Naive thymus-derived CD8-positive, alpha-beta T cell (primary cell): Measurements from ENCODE around the gene TIMM50. TPM values are rescaled to one million over a fixed set of nuclear protein-coding genes. Genes with fewer than 3 reads are reported as not detected.
"Not testable (repeated sequence)": the region's sequence is repeated elsewhere in the genome, so short reads cannot be mapped to it uniquely, and the experiment has no call there.

Source experiments
- ATAC-seq, 2 donors: fragments of 150-1000 bp; cut with Tn5 transposase in 1 of 2; sonication (Bioruptor Pico), chemical (Tn5 transposase) in 1 of 2; 1 replicate in 1 of 2; 2 replicates in 1 of 2; pipeline ENCODE4 v1.10.0; 2021; ENCODE audit warnings: mild to moderate bottlenecking in 2 of 2, moderate library complexity in 2 of 2
- POLR2A ChIA-PET: fragments of 350-600 bp; sonication (Branson Sonifier 250); formaldehyde crosslinking; loops from one replicate; lab custom pipeline; 2021; ENCODE audit warnings: antibody characterized with exemption; lab: Charles Lee
- DNase-seq, 10 donors: peaks; one replicate each; pipeline versions ENCODE4 v3.0.0 to v3.0.0-alpha.2; 2020 to 2022
- H3K27ac Mint-ChIP-seq, 10 donors: one replicate each; pipeline ENCODE4 v1.8.0; 2020 to 2022; ENCODE audit warnings: mild to moderate bottlenecking in 10 of 10, mixed read lengths in 10 of 10, moderate library complexity in 4 of 10, inconsistent platforms in 1 of 10
- H3K27me3 Mint-ChIP-seq, 5 donors: one replicate each; pipeline ENCODE4 v1.8.0; 2021 to 2022; ENCODE audit warnings: mixed read lengths in 5 of 5
- H3K36me3 Mint-ChIP-seq, 3 donors: one replicate each; pipeline ENCODE4 v1.8.0; 2020 to 2022; ENCODE audit warnings: mixed read lengths in 3 of 3, mild to moderate bottlenecking in 2 of 3, inconsistent platforms in 1 of 3
- H3K4me1 Mint-ChIP-seq, 4 donors: one replicate each; pipeline ENCODE4 v1.8.0; 2021 to 2022; ENCODE audit warnings: mixed read lengths in 4 of 4
- H3K4me3 Mint-ChIP-seq, 10 donors: one replicate each; pipeline ENCODE4 v1.8.0; 2020 to 2022; ENCODE audit warnings: mild to moderate bottlenecking in 10 of 10, mixed read lengths in 10 of 10, moderate library complexity in 6 of 10, inconsistent platforms in 1 of 10
- H3K9me3 Mint-ChIP-seq, 9 donors: one replicate each; pipeline ENCODE4 v1.8.0; 2020 to 2022; ENCODE audit warnings: mixed read lengths in 9 of 9, mild to moderate bottlenecking in 3 of 9, inconsistent platforms in 1 of 9, moderate library complexity in 1 of 9
- polyA plus RNA-seq, 3 donors: library from polyadenylated mRNA; unstranded; fragments of 300-500 nt; fragmentation: Illumina TruSeq; gene quantifications; one replicate each; pipeline ENCODE4 v1.2.3, GENCODE V29; 2021
- total RNA-seq, 8 experiments: library from RNA in 2 of 8; stranded (reverse) in 2 of 8; gene quantifications; one replicate each; pipeline ENCODE4 v1.2.3 and lab custom pipeline; 2021 to 2026

The TIMM50 gene
- total and polyA plus RNA-seq, 5 experiments from 2014 or later = 41.4 to 53.3 (median 47.5) TPM

DNA sequence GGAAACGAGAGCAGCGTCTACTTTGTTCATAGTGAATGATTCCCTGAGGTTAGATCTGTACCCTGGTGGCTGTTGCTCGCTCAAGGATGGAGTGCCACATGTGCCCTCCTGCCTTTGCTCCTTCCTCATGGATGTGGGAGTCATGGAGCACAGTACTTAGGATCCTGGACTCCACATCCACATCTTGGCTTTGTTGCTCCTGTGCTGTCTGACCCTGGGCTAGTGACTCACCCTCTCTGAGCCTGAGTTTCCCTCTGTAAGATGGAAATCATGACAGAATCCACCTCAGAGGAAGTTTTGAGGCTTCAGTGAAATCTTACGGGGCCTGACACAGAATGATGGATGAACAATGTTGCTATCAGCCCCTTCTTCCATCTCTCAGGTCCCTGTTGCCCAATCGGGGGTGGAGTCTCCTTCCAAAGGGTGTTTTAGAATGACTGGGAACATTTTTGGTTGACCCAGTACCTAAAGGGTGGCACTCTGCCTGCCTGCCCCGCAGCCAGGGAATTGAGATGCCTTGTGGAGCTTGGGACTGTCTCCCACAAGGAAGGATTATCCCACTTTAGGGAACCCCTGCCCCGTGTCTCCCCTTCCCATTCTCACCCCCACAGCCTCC lies 9.8 kb upstream of the TIMM50 start:
- DNase-seq (no peak), ATAC-seq (no peak)
- Mint-ChIP-seq H3K4me1 (peaks cover 0 to 16% (median 9%) of the 10 kb centered on the region in 4 donors), H3K27ac (peak overlapping the region in 6 of 10 donors; percentile 15 to 67 (median 42)), H3K4me3 (no peak overlapping the region), H3K36me3 (peaks cover 10 to 83% (median 20%) of the 10 kb centered on the region in 3 donors), H3K9me3 (no peaks in the 10 kb centered on the region), H3K27me3 (no peaks in the 10 kb centered on the region)
- POLR2A ChIA-PET = interaction anchor here (0.6 to 1.1 kb wide), 2 partner anchors 26 to 27 kb away, joined by 3 to 5 read pairs; partner anchors contain the start of gene SUPT5H

DNA sequence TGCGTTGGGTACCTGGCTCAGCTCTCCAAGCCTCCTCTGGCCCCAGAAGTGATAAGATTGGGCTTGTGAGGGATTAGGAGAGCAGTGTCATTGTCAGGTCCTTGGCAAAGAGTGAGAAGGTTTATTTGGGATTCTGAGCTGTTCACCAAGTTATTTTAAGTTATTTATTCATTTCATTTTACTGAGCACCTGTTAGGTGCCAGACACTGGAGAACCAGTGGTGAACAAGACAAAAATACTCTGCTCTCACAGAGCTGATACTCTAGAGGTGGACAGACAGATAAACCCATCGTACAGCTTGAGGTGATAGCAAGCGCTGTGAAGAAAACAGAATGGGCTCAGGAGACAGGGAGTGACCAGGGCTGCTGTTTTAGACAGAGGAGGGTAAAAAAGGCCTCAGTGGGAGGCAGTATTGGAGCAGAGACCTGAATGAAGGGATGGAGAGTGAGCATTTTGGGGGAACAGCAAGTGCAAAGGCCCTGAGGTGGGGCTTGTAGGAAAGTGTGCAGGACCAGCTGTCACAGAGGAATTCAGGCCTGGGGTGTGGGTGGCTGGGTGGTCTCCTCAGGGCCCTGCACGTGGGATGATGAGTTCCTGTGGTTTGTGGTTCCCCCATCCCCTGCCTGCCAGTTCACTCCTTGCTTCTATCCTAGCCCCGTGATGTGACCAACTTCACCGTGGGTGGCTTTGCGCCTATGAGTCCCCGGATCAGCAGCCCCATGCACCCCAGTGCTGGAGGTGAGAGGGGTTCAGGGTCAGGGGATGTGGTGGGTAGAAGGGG lies 8.7 kb upstream of the TIMM50 start:
- peaks cover 6 to 79% (median 17%) of the 10 kb centered on the region in 3 donors for H3K36me3 Mint-ChIP-seq
- peak overlapping the region in 7 of 10 donors; percentile 34 to 84 (median 43) for H3K27ac Mint-ChIP-seq
- no peak for DNase-seq
- no peak overlapping the region for H3K4me3 Mint-ChIP-seq
- H3K4me1 Mint-ChIP-seq = peaks cover 0 to 14% (median 8%) of the 10 kb centered on the region in 4 donors
- no peaks in the 10 kb centered on the region for H3K27me3 Mint-ChIP-seq
- ATAC-seq = no peak
- POLR2A ChIA-PET = interaction anchor here (1.1 kb wide), 1 partner anchor 27 kb away, joined by 5 read pairs; the partner anchor contains the start of gene SUPT5H
- no peaks in the 10 kb centered on the region for H3K9me3 Mint-ChIP-seq

DNA sequence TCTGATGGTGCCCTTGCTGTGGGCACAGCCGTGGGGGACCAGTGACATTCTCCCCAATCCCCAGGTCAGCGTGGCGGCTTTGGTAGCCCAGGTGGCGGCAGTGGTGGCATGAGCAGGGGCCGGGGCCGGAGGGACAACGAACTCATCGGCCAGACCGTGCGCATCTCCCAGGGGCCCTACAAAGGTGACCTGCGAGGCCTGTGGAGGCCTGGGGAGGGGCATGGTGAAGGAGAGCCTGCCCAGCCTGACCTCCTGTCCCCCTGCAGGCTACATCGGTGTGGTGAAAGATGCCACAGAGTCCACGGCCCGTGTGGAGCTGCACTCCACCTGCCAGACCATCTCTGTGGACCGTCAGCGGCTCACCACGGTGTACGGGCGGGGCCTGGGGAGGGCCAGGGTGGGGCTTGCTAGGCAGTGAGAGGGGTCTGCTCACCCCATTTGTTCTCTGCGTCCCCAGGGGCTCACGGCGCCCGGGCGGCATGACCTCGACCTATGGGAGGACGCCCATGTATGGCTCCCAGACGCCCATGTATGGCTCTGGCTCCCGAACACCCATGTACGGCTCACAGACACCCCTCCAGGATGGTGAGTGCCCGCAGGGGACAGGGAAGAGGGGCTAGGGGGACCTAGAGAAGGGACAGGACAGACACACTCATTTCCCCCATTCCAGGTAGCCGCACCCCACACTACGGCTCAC lies 7.7 kb upstream of the TIMM50 start:
- ATAC-seq = no peak
- DNase-seq = no peak

DNA sequence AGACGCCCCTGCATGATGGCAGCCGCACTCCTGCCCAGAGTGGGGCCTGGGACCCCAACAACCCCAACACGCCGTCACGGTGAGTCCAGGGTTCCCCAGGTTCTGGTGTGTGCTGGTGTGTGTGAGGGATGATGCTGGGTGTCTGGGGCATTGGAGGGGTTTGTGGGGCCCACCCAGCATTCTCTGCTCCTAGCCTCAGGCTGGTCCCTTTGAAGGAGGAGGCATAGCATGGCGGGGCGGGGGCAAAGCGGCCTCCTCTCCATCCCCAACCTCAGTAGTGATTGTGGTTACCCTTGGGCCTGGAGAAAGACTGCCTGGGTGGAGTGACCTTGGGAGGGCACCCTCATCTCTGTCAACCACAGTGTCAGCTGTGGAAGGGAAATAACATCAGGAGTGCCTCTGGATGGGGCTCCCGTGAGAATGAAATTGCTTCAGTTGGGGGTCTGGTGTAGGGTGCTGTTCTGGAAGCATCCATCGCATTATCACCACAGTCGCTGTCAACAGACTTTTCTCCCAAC lies 7.1 kb upstream of the TIMM50 start:
- no peaks in the 10 kb centered on the region for H3K27me3 Mint-ChIP-seq
- no peak overlapping the region for H3K4me3 Mint-ChIP-seq
- peak overlapping the region in 6 of 10 donors; percentile 18 to 89 (median 55) for H3K27ac Mint-ChIP-seq
- no peak for DNase-seq
- ATAC-seq = peak; percentile 5 to 6
- no peaks in the 10 kb centered on the region for H3K9me3 Mint-ChIP-seq
- POLR2A ChIA-PET = interaction anchor here (1.9 to 2.7 kb wide), 3 partner anchors 38 to 71 kb away, joined by 6 to 10 read pairs (median 7); partner anchors contain the start of genes EID2B and RPS16
- peaks cover 0 to 14% (median 8%) of the 10 kb centered on the region in 4 donors for H3K4me1 Mint-ChIP-seq
- peaks cover 6 to 69% (median 12%) of the 10 kb centered on the region in 3 donors for H3K36me3 Mint-ChIP-seq

More for the DNA sequence above, 7.7 kb upstream of the TIMM50 start:
- Mint-ChIP-seq H3K4me1 (peaks cover 0 to 14% (median 8%) of the 10 kb centered on the region in 4 donors), H3K27ac (peak overlapping the region in 1 of 10 donors; percentile 34), H3K4me3 (peak overlapping the region in 1 of 10 donors; percentile 20), H3K36me3 (peaks cover 6 to 75% (median 14%) of the 10 kb centered on the region in 3 donors), H3K27me3 (no peaks in the 10 kb centered on the region), H3K9me3 (no peaks in the 10 kb centered on the region)
- POLR2A ChIA-PET = interaction anchor here (1.9 kb wide), 1 partner anchor 72 kb away, joined by 7 read pairs; no protein-coding TSS in a partner anchor

DNA sequence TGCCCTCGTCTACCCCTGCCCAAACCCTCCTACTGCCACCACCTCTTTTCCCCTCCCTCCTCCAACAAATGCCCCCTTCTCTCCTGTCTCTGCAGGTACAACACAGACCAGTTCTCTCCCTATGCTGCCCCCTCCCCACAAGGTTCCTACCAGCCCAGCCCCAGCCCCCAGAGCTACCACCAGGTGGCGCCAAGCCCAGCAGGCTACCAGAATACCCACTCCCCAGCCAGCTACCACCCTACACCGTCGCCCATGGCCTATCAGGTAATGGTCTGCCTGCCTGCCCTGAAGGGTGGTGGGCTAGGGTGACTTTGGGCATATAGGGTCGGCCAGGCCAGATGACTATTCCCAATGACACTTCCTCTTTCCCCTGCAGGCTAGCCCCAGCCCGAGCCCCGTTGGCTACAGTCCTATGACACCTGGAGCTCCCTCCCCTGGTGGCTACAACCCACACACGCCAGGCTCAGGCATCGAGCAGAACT lies 6.5 kb upstream of the TIMM50 start:
- H3K27ac Mint-ChIP-seq = peak overlapping the region in 8 of 10 donors; percentile 41 to 89 (median 74)

DNA sequence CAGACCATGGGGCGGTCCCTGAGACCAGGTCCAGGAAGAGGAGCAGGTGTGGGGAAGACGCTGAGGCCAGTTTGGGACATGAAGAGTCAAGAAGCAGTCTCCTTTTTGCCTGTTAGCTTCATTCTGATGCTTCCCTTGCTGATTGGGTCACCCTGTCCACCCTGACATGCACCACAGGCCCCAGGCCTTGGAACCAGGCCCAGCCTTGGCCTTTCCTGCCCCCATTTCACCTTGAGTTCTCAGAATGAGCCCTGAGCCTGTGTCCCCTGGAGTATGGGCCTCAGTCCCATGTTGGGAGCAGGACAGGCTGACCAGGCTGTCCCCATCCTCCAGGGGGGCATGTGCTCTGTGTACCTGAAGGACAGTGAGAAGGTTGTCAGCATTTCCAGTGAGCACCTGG lies 4.9 kb upstream of the TIMM50 start:
- POLR2A ChIA-PET = interaction anchor here (2.2 to 2.7 kb wide), 2 partner anchors 40 to 57 kb away, joined by 6 to 10 read pairs; partner anchors contain the start of genes EID2B and RPS16
- peak overlapping the region in 4 of 10 donors; percentile 2 to 86 (median 71) for H3K27ac Mint-ChIP-seq
- ATAC-seq = no peak
- H3K27me3 Mint-ChIP-seq = no peaks in the 10 kb centered on the region
- no peak for DNase-seq
- H3K36me3 Mint-ChIP-seq = peaks cover 6 to 47% (median 12%) of the 10 kb centered on the region in 3 donors
- H3K4me3 Mint-ChIP-seq = no peak overlapping the region
- no peaks in the 10 kb centered on the region for H3K9me3 Mint-ChIP-seq
- H3K4me1 Mint-ChIP-seq = peaks cover 11 to 20% (median 16%) of the 10 kb centered on the region in 4 donors

More for the DNA sequence above, 6.5 kb upstream of the TIMM50 start:
- Mint-ChIP-seq H3K9me3 (no peaks in the 10 kb centered on the region), H3K4me3 (no peak overlapping the region), H3K27me3 (no peaks in the 10 kb centered on the region), H3K36me3 (peaks cover 6 to 62% (median 12%) of the 10 kb centered on the region in 3 donors), H3K4me1 (peaks cover 0 to 14% (median 8%) of the 10 kb centered on the region in 4 donors)
- POLR2A ChIA-PET = interaction anchor here (0.6 to 2.7 kb wide), 5 partner anchors 29 to 71 kb away, joined by 4 to 10 read pairs (median 6); partner anchors contain the start of genes EID2B, RPS16 and SUPT5H
- ATAC-seq (peak; percentile 84 to 87), DNase-seq (peak; percentile 58 to 87 (median 72))

DNA sequence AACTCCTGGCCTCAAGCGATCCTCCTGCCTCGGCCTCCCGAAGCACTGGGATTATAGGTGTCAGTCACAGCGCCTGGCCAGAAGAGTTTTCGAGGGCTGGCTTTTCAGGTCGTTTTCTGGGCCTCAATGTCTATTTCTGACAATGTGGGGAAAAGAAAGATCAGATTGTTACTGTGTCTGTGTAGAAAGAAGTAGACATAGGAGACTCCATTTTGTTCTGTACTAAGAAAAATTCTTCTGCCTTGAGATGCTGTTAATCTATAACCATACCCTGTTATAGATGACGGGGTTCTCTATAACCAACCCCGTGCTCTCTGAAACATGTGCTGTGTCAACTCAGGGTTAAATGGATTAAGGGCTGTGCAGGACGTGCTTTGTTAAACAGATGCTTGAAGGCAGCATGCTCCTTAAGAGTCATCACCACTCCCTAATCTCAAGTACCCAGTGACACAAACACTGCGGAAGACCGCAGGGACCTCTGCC lies 1.3 kb upstream of the TIMM50 start:
- H3K9me3 Mint-ChIP-seq, H3K27me3 Mint-ChIP-seq, DNase-seq, ATAC-seq, POLR2A ChIA-PET: not testable (repeated sequence)
- Mint-ChIP-seq H3K27ac (peak overlapping the region in 8 of 10 donors; percentile 85 to 98 (median 95)), H3K4me1 (peaks cover 16 to 34% (median 30%) of the 10 kb centered on the region in 4 donors), H3K4me3 (peak overlapping the region; percentile 84 to 94 (median 93)), H3K36me3 (peaks cover 0 to 27% (median 0%) of the 10 kb centered on the region in 3 donors)

DNA sequence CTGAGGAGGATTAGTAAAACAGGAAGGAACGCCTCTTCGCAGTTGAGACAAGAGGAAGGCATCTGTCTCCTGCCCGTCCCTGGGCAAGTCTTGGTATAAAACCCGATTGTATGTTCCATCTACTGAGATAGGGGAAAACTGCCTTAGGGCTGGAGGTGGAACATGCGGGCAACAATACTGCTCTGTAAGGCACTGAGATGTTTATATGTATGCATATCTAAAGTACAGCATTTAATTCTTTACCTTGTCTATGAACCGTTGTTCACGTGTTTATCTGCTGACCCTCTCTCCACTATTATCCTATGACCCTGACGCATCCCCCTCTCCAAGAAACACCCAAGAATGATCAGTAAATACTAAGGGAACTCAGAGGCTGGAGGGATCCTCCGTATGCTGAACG lies 722 bp upstream of the TIMM50 start:
- peak overlapping the region; percentile 85 to 98 (median 95) for H3K27ac Mint-ChIP-seq
- H3K4me3 Mint-ChIP-seq = peak overlapping the region; percentile 84 to 94 (median 93)
- ATAC-seq (no peak), DNase-seq (no peak)
- POLR2A ChIA-PET = interaction anchor here (1.2 kb wide), 3 partner anchors 35 to 89 kb away, joined by 5 to 11 read pairs (median 8); partner anchors contain the start of genes MED29, PAF1, RPS16 and SUPT5H
- H3K36me3 Mint-ChIP-seq = peaks cover 0 to 27% (median 0%) of the 10 kb centered on the region in 3 donors
- H3K9me3 Mint-ChIP-seq = no peaks in the 10 kb centered on the region
- H3K4me1 Mint-ChIP-seq = peaks cover 16 to 36% (median 28%) of the 10 kb centered on the region in 4 donors
- no peaks in the 10 kb centered on the region for H3K27me3 Mint-ChIP-seq

DNA sequence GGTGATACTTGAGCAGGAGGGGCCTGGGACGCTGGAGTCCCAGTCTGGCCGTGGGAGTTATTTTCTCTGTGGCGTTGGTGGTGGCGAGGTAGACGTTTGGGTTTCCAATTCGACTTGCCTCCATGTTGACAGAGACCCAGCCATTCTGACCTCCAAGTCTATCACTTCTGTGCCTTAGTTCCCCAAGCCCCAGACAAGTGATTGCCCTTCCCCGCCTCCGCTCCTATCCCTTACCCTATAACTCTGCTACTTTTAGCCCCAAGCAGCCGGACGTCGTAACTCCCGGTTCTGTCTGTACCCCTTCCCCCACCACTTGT lies 549 bp downstream of the TIMM50 start:
- ATAC-seq (no peak), DNase-seq (no peak)
- no peaks in the 10 kb centered on the region for H3K9me3 Mint-ChIP-seq
- H3K4me1 Mint-ChIP-seq = peaks cover 16 to 33% (median 28%) of the 10 kb centered on the region in 4 donors
- POLR2A ChIA-PET = interaction anchor here (0.5 to 1.2 kb wide), 4 partner anchors 36 to 631 kb away, joined by 3 to 11 read pairs (median 6); partner anchors contain the start of genes HNRNPL, MED29, PAF1 and RPS16
- peak overlapping the region; percentile 84 to 94 (median 93) for H3K4me3 Mint-ChIP-seq
- peak overlapping the region; percentile 48 to 98 (median 94) for H3K27ac Mint-ChIP-seq
- no peaks in the 10 kb centered on the region for H3K27me3 Mint-ChIP-seq
- H3K36me3 Mint-ChIP-seq = peaks cover 0 to 26% (median 0%) of the 10 kb centered on the region in 3 donors

DNA sequence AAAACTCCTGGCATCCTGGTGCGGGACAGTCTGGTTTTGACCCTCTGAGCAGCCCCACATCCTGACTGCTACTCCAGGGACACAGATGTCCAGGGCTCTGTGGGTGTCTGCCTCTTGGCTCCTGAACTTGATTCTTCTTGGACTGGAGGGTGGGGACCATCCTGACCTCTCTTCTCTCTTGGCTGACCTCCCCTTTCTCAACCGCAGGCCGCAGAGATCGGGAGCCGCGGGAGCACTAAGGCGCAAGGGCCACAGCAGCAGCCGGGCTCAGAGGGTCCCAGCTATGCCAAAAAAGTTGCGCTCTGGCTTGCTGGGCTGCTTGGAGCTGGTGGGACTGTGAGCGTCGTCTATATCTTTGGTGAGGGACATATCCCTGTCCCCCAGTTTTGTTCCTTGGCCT lies 1.0 kb downstream of the TIMM50 start:
- peak overlapping the region; percentile 71 to 98 (median 94) for H3K27ac Mint-ChIP-seq
- peaks cover 16 to 36% (median 28%) of the 10 kb centered on the region in 4 donors for H3K4me1 Mint-ChIP-seq
- ATAC-seq = no peak
- H3K9me3 Mint-ChIP-seq = no peaks in the 10 kb centered on the region
- peak overlapping the region; percentile 84 to 94 (median 93) for H3K4me3 Mint-ChIP-seq
- peaks cover 0 to 28% (median 0%) of the 10 kb centered on the region in 3 donors for H3K36me3 Mint-ChIP-seq
- no peak for DNase-seq
- POLR2A ChIA-PET = no interaction called here
- H3K27me3 Mint-ChIP-seq = no peaks in the 10 kb centered on the region

DNA sequence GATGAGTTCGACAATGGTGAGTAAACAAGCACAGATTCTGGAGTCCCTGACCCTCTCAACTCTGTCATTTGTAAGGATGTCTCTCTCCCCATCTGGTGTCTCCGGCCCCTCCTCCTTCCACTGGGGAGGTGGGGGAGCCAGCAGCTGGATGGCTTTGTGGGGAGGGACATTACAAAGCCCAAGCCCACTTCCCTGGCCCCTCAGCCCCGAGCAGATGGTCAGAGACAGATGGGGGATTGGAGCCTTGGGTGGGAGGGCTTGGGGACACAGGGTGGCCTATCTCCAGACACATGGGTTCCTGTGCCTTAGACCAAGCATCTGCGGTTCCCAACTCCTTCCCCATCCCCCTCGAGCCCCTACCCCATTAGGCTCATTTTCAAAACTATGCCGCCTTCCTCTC lies 2.5 kb downstream of the TIMM50 start:
- Mint-ChIP-seq H3K4me3 (peak overlapping the region in 7 of 10 donors; percentile 35 to 93 (median 39)), H3K9me3 (no peaks in the 10 kb centered on the region), H3K36me3 (peaks cover 0 to 34% (median 0%) of the 10 kb centered on the region in 3 donors), H3K27me3 (no peaks in the 10 kb centered on the region), H3K27ac (peak overlapping the region in 2 of 10 donors; percentile 65 to 73), H3K4me1 (peaks cover 18 to 36% (median 28%) of the 10 kb centered on the region in 4 donors)
- POLR2A ChIA-PET = no interaction called here
- ATAC-seq (no peak), DNase-seq (no peak)
